Spinal cord (tissue), 10 donors: ENCODE measurements around the gene TRIM25. TPM values are rescaled to one million over a fixed set of nuclear protein-coding genes. Genes with fewer than 3 reads are reported as not detected.
"Not testable (repeated sequence)": the region's sequence is repeated elsewhere in the genome, so short reads cannot be mapped to it uniquely, and the experiment has no call there.

Source experiments
- DNase-seq, 6 donors: peaks; one replicate each; pipeline versions ENCODE4 v3.0.0 to v3.0.0-alpha.2; 2013 to 2015; ENCODE audit warnings: low spot score in 6 of 6, low read depth in 4 of 6
- H3K27ac ChIP-seq: one replicate; pipeline ENCODE4 v1.5.1; 2013; ENCODE audit warnings: low read depth, low read length, control low read depth
- H3K27me3 ChIP-seq: one replicate; pipeline ENCODE4 v1.6.1; 2013; ENCODE audit warnings: low read length; ENCODE audit not compliant: control insufficient read depth, insufficient read depth
- H3K36me3 ChIP-seq: one replicate; pipeline ENCODE4 v1.6.1; 2013; ENCODE audit warnings: low read length; ENCODE audit not compliant: control insufficient read depth, insufficient read depth
- H3K4me1 ChIP-seq: one replicate; pipeline ENCODE4 v1.6.1; 2013; ENCODE audit warnings: low read length; ENCODE audit not compliant: control insufficient read depth, insufficient read depth
- H3K4me3 ChIP-seq: one replicate; pipeline ENCODE4 v1.5.1; 2013; ENCODE audit warnings: low read depth, low read length, control low read depth
- H3K9me3 ChIP-seq: one replicate; pipeline ENCODE4 v1.6.1; 2013; ENCODE audit warnings: low read length; ENCODE audit not compliant: control insufficient read depth, insufficient read depth
- WGBS: methylation state at CpG from one replicate; pipeline ENCODE4 v1.1.5; 2013; ENCODE audit warnings: missing lambda C conversion rate; ENCODE audit not compliant: insufficient coverage; 5-methylcytosine and 5-hydroxymethylcytosine counted together
- polyA plus RNA-seq, 2 donors: library from polyadenylated mRNA; unstranded; fragments of 120-200 nt; gene quantifications; one replicate each; pipeline ENCODE4 v1.2.1, GENCODE V29; 2013; ENCODE audit not compliant: insufficient read length in 2 of 2
- total RNA-seq, 2 donors: library from RNA; depleted of rRNA in 1 of 2; stranded (reverse); fragments of 120-200 nt in 1 of 2; fragments of >200 nt in 1 of 2; gene quantifications; one replicate each; pipeline versions ENCODE4 v1.2.3 to v1.2.4, GENCODE V29; 2013 to 2014
- donor health status: healthy.

Gene TRIM25
- total and polyA plus RNA-seq, 4 donors = 10.0 to 22.1 (median 18.1) TPM

DNA sequence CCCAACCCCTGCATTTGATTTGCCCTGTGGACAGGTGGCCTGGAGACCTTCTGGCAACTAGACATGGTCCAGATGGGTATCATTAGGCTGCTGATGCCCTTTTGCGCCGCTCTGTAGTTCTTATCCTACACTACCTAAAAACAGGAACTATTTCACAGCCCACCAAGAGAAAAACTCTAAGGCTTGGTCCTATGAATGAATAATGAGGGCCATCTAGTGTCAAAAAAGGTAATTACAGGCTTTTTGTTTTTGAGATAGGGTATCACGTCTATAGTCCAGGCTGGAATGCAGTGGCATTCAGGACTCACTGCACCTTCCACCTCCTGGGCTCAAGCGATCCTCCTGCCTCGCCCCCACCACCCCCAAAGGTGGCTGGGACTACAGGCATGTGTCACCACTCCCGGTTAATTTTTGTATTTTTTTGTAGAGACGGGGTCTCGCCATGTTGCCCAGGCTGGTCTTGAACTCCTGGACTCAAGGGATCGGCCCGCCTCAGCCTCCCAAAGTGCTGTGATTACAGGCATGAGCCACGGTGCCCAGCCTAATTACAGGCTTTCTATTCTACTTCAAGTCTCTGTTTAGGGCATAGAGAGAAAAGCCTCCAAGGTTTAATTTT, 26.1 kb upstream of the TRIM25 start:
- no peak overlapping the region for H3K4me3 ChIP-seq
- H3K27me3 ChIP-seq = no peaks in the 10 kb centered on the region
- peak; percentile 28 to 90 (median 55) for DNase-seq
- H3K4me1 ChIP-seq = no peaks in the 10 kb centered on the region
- 100% methylated on average over 2 of the region's 11 CpGs for WGBS
- H3K27ac ChIP-seq = no peak overlapping the region
- H3K9me3 ChIP-seq = no peaks in the 10 kb centered on the region
- peaks cover 47% of the 10 kb centered on the region for H3K36me3 ChIP-seq

DNA sequence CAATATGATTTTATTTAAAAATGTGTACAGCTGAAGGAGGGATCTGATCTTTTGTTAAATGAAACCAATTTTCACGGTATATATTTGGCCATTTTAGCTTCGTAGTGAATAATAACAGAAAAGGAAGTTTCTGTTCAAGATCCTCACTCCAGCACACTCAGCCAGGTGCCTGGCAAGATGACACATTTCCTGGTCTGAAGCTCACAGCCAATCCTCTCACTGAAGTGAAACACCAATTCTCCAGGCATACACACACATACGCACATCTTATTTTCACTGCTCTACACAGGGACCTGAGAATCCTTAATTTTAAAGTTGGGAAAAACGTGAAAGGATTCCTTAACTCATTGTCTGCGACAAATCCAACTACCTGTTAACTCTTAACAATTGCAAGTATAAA, 24.4 kb upstream of the TRIM25 start:
- not testable (repeated sequence) for H3K9me3 ChIP-seq, H3K4me3 ChIP-seq, H3K27me3 ChIP-seq, H3K27ac ChIP-seq, H3K4me1 ChIP-seq, DNase-seq
- H3K36me3 ChIP-seq = peaks cover 36% of the 10 kb centered on the region
- 100% methylated on average over 1 of the region's 5 CpGs for WGBS

DNA sequence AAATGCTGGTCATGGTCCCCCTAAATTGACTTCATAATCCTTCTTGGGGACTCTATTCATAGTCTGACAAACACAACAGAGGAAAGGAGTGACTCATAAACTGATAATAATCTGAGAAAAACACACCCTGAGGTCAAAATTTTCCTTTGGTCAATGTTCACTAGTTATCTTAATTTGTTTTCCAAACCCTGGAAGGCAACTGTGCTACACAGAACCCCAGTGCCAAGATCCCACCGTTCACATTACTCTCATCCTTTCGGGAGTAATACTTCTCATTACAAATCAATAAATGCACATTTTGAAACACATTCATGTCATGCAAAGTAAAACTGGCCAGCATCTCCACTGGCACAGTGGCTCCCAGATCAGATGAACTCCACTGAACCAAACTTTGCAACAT, 23.8 kb upstream of the TRIM25 start:
- 96% methylated on average over 2 of the region's 2 CpGs for WGBS
- Histone ChIP-seq H3K36me3 (peaks cover 38% of the 10 kb centered on the region), H3K27ac (no peak overlapping the region)

DNA sequence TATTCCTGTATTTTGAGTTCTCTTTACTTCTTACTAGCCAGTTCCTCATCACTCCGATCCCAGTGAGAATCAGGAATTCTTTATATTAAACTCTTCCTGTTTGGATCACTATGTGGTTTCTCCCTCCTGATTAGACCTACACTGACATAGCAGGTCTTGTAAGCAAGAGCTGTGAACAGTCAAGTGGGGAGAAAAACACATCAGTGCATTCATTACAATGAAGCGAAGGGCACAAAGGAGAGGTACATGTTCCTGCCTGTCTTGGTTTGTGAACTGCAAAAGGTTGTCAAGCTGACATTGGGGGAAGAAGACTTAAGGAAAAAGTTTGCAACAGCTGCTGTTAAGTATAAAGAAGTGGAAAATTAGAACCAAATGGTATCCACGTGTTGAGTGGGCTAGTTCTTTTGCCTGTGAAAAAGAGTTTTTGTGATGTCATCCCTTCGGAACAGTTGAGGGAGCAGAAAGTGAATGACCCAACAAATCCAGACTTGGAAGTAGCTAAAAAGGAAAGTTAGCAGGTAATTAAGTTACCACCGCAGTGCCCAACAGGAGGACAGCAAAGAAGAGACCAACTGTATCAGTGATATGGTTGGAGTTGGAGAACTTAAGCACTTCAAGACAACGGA, 23.0 kb upstream of the TRIM25 start:
- no peak overlapping the region for H3K27ac ChIP-seq
- WGBS = 95% methylated on average over 4 of the region's 6 CpGs
- H3K27me3 ChIP-seq = no peaks in the 10 kb centered on the region
- no peak overlapping the region for H3K4me3 ChIP-seq
- H3K9me3 ChIP-seq = no peaks in the 10 kb centered on the region
- H3K36me3 ChIP-seq = peaks cover 38% of the 10 kb centered on the region
- no peak for DNase-seq
- no peaks in the 10 kb centered on the region for H3K4me1 ChIP-seq

More for the DNA sequence above, 23.8 kb upstream of the TRIM25 start:
- H3K4me1 ChIP-seq = no peaks in the 10 kb centered on the region
- no peak overlapping the region for H3K4me3 ChIP-seq
- DNase-seq = no peak
- H3K27me3 ChIP-seq = no peaks in the 10 kb centered on the region
- H3K9me3 ChIP-seq = no peaks in the 10 kb centered on the region

DNA sequence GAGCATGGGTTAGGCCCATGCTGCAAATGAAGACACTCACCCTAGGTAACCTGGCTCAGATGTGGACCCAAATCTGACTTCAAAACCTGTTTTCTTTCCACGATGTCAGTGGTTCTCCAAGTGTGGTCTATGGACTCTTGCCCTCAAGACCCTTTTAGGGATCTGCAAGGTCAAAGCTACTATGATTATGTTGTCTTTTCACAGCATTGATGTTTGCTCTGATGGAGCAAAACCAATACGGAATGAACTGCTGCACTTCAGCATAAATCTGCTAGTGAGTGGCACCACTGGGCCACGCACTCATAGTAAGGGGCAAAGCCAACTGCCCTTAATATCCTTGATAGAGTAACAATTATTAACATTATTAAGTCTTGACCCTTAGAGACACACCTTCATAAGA, 21.6 kb upstream of the TRIM25 start:
- H3K4me3 ChIP-seq = no peak overlapping the region
- no peaks in the 10 kb centered on the region for H3K9me3 ChIP-seq
- H3K4me1 ChIP-seq = no peaks in the 10 kb centered on the region
- peaks cover 29% of the 10 kb centered on the region for H3K36me3 ChIP-seq
- no peak for DNase-seq
- WGBS = 94% methylated on average over 2 of the region's 3 CpGs
- no peak overlapping the region for H3K27ac ChIP-seq
- H3K27me3 ChIP-seq = no peaks in the 10 kb centered on the region

DNA sequence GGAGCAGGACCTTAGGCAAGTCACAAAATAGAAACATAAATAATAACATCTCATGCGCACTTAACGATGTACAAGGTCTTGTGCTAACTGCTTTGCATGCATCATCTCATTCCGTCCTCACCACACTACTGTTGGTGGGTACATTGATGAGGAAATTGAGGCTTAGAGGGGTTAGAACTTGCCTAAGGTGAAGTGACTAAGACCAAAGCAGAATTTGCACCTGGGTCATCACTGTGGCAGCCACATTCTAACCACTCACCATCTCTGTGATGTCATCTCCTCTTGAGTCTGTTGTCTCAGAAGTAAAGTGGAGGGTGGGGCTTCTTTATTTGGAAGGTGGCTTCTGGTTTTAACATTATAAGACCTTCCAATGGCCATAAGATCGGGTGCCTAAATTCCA, 20.4 kb upstream of the TRIM25 start:
- Histone ChIP-seq H3K36me3 (peaks cover 19% of the 10 kb centered on the region), H3K27me3 (no peaks in the 10 kb centered on the region), H3K27ac (no peak overlapping the region), H3K4me1 (no peaks in the 10 kb centered on the region), H3K4me3 (no peak overlapping the region), H3K9me3 (peaks cover 3% of the 10 kb centered on the region)
- no peak for DNase-seq
- no CpG with 5 or more reads among the region's 4 CpGs for WGBS

DNA sequence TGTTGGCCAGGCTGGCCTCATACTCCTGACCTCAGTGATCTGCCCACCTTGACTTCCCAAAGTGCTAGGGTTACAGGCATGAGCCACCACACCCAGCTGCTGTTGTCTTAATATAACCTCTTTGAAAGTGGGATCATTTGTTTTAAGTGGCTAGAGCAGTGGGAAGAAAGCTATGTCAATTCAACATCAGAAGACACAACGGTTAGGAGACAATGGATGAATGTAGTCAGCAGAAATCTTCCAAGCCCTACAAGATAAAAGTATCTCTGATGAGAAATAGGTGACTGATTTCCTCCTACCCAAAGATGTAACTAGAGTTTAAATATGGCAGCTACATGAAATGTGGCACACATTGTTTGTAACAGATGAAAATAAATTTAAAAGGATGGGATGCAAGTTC, 20.0 kb upstream of the TRIM25 start:
- no CpG with 5 or more reads among the region's 1 CpG for WGBS
- no peak for DNase-seq
- Histone ChIP-seq H3K9me3 (peaks cover 5% of the 10 kb centered on the region), H3K4me3 (no peak overlapping the region), H3K27me3 (no peaks in the 10 kb centered on the region), H3K4me1 (no peaks in the 10 kb centered on the region), H3K36me3 (peaks cover 17% of the 10 kb centered on the region), H3K27ac (no peak overlapping the region)

DNA sequence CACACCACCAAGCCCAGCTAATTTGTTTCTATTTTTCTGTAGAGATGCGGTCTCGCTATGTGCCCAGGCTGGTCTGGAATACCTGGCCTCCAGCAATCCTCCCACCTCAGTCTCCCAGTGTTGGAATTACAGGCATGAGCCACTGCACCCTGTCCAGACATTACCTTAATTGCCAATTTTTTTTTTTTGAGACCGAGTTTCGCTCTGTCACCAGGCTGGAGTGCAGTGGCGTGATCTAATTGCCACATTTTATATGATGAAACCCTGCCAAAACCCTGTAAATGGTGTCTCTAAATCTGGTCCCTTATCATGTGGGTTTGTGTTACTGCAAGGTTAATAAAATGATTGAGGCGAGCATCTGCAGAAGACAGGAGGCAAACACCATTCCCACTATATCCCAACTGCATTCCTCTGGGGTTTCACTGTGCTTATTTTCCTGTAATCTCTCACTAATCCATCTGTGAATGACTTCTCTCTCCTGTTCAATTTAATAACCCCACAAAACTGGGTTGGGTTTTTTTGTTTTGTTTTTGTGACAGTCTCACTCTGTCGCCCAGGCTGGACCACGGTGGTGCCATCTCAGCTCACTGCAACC, 19.4 kb upstream of the TRIM25 start:
- Histone ChIP-seq H3K27ac (no peak overlapping the region), H3K4me1 (no peaks in the 10 kb centered on the region), H3K9me3 (peaks cover 5% of the 10 kb centered on the region), H3K27me3 (no peaks in the 10 kb centered on the region), H3K36me3 (peaks cover 17% of the 10 kb centered on the region), H3K4me3 (no peak overlapping the region)
- DNase-seq = no peak
- 100% methylated on average over 3 of the region's 8 CpGs for WGBS

DNA sequence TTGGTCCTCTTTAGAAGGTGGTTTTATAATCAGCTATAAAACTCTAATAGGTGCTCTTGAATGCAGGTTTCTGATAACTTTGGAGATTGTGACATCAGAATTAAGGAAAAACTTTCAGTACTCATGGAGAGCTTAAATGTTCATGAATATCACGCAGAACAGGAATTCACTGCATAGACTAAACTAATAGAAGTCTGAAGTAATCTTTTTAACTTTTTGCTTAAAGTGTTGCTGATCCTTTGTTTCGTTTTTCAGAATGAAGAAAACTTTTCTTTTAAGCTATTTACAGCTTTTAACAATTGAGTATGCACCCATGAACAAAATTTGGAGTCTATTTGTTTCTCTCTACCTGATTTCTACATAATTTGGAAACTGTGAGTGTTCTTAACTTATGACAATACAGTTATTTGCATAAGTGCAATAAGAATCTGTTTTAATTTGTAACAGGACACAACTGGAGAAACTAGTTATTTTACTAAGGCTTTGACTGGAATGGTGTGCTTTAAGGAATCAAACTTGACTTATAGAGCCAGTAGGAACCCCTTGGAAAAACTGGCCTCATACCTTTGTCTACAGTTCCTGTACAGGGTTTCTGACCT, 17.0 kb upstream of the TRIM25 start:
- H3K27me3 ChIP-seq = no peaks in the 10 kb centered on the region
- H3K9me3 ChIP-seq = peaks cover 5% of the 10 kb centered on the region
- H3K4me1 ChIP-seq = no peaks in the 10 kb centered on the region
- H3K36me3 ChIP-seq = peaks cover 7% of the 10 kb centered on the region
- no peak for DNase-seq
- no peak overlapping the region for H3K4me3 ChIP-seq
- no peak overlapping the region for H3K27ac ChIP-seq
- WGBS = no CpG with 5 or more reads among the region's 2 CpGs
